ENCODE data around the gene DLGAP1. TPM values are rescaled to one million over a fixed set of nuclear protein-coding genes. Genes with fewer than 3 reads are reported as not detected.

Gene DLGAP1
- total and polyA plus RNA-seq, 10 of the 15 experiments (the other 5 are each of a cell fraction or from before 2014, with no cell fraction given) = 0.23 to 27.6 (median 1.9) TPM

DNA sequence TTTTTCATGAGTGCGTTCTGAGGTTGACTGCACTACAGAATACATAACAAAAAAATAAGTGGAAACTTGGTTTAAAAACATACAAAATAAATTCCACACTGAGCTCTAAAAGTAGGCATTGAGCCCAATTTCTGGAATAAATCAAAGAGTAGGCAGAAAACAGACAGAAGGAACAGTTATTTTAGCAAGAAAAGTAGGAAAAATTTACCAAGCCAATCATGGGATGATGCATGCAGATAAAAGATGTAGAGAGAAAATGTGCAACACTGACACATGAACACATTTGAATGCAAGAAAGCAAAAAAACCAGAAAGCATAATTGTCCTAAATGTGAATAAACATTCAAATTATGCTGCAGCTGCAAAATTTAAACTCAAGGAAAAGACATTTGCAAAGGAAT lies 308.3 kb downstream of the DLGAP1 start:
- Histone ChIP-seq H3K79me2 (ENCODE audit: control insufficient read depth, insufficient read depth, low read length) (no peaks in the 10 kb centered on the region), H3K27ac (ENCODE audit: control insufficient read depth, insufficient read depth) (no peak overlapping the region), H3K4me2 (ENCODE audit: control insufficient read depth, insufficient read depth) (no peak overlapping the region), H2AFZ (ENCODE audit: control insufficient read depth, low read depth, low read length) (no peak overlapping the region), H3K4me3 (no peak overlapping the region), H4K20me1 (ENCODE audit: control insufficient read depth, insufficient read depth) (no peaks in the 10 kb centered on the region), H3K36me3 (ENCODE audit: control insufficient read depth in 2 of 2, insufficient read depth in 2 of 2, low read length in 1 of 2) (no peaks in the 10 kb centered on the region; a peak in 1 of 4 replicates), H3K9me3 (replicated peaks; ENCODE audit: control insufficient read depth, insufficient read depth, low read length) (no peaks in the 10 kb centered on the region; the same call in 2 of the 3 replicates), H3K9ac (ENCODE audit: control insufficient read depth, insufficient read depth, low read length) (no peak overlapping the region), H3K27me3 (replicated peaks in 1 of 2; ENCODE audit: control insufficient read depth in 2 of 2, insufficient read depth in 2 of 2, low read length in 1 of 2) (no peaks in the 10 kb centered on the region), H3K4me1 (ENCODE audit: control insufficient read depth, insufficient read depth, low read length) (no peaks in the 10 kb centered on the region)
- 50% methylated on average over 1 of the region's 1 CpG for WGBS (ENCODE audit: insufficient coverage, insufficient replicate concordance, low lambda C conversion rate, missing lambda C conversion rate)
- no TSS peak for BruUV-seq (replicated peaks)
- ChIA-PET RAD21 (ENCODE audit: unreplicated experiment) (no interaction called here), SMC1A (ENCODE audit: uncharacterized antibody, unreplicated experiment) (interaction anchor here (1.1 to 1.7 kb wide), 3 partner anchors 9 to 302 kb away, joined by 3 to 7 read pairs (median 3); no protein-coding TSS in a partner anchor), CTCF (interaction anchor here (0.9 to 1.1 kb wide), 2 partner anchors 12 to 47 kb away, joined by 3 to 4 read pairs; no protein-coding TSS in a partner anchor), POLR2A (interaction anchor here (1.5 kb wide), 1 partner anchor 13 kb away, joined by 3 read pairs; no protein-coding TSS in a partner anchor)
- no peak for ATAC-seq
- in situ Hi-C loops (cut with MboI) = no loop called here
- FAIRE-seq = no peak
- intact Hi-C loops (cut with micrococcal nuclease; ENCODE audit: unreplicated experiment) = no loop called here
- no peak for DNase-seq (ENCODE audit: low read depth, low spot score)
- TF ChIP-seq, protein P1, sequence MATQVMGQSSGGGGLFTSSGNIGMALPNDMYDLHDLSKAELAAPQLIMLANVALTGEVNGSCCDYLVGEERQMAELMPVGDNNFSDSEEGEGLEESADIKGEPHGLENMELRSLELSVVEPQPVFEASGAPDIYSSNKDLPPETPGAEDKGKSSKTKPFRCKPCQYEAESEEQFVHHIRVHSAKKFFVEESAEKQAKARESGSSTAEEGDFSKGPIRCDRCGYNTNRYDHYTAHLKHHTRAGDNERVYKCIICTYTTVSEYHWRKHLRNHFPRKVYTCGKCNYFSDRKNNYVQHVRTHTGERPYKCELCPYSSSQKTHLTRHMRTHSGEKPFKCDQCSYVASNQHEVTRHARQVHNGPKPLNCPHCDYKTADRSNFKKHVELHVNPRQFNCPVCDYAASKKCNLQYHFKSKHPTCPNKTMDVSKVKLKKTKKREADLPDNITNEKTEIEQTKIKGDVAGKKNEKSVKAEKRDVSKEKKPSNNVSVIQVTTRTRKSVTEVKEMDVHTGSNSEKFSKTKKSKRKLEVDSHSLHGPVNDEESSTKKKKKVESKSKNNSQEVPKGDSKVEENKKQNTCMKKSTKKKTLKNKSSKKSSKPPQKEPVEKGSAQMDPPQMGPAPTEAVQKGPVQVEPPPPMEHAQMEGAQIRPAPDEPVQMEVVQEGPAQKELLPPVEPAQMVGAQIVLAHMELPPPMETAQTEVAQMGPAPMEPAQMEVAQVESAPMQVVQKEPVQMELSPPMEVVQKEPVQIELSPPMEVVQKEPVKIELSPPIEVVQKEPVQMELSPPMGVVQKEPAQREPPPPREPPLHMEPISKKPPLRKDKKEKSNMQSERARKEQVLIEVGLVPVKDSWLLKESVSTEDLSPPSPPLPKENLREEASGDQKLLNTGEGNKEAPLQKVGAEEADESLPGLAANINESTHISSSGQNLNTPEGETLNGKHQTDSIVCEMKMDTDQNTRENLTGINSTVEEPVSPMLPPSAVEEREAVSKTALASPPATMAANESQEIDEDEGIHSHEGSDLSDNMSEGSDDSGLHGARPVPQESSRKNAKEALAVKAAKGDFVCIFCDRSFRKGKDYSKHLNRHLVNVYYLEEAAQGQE (IDR thresholded peaks at IDR 0.05; ENCODE audit: low read depth, low read length) = no peak
- TF ChIP-seq CUX1 (IDR thresholded peaks at IDR 0.05; ENCODE audit: insufficient replicate concordance, low read depth, low read length) (no peak), MEF2B (IDR thresholded peaks at IDR 0.05; ENCODE audit: partially characterized antibody, poor library complexity, severe bottlenecking) (no peak), SRF (IDR thresholded peaks at IDR 0.05; ENCODE audit: low read depth in 2 of 2, low read length in 2 of 2) (no peak), WRNIP1 (IDR thresholded peaks at IDR 0.05; ENCODE audit: borderline replicate concordance, low read depth, low read length) (no peak), ZNF207 (IDR thresholded peaks at IDR 0.05; ENCODE audit: borderline replicate concordance) (no peak)
- TF ChIP-seq, protein P2, sequence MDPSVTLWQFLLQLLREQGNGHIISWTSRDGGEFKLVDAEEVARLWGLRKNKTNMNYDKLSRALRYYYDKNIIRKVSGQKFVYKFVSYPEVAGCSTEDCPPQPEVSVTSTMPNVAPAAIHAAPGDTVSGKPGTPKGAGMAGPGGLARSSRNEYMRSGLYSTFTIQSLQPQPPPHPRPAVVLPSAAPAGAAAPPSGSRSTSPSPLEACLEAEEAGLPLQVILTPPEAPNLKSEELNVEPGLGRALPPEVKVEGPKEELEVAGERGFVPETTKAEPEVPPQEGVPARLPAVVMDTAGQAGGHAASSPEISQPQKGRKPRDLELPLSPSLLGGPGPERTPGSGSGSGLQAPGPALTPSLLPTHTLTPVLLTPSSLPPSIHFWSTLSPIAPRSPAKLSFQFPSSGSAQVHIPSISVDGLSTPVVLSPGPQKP (IDR thresholded peaks at IDR 0.05; ENCODE audit: low read depth, low read length) = no peak
- TF ChIP-seq, protein P3, sequence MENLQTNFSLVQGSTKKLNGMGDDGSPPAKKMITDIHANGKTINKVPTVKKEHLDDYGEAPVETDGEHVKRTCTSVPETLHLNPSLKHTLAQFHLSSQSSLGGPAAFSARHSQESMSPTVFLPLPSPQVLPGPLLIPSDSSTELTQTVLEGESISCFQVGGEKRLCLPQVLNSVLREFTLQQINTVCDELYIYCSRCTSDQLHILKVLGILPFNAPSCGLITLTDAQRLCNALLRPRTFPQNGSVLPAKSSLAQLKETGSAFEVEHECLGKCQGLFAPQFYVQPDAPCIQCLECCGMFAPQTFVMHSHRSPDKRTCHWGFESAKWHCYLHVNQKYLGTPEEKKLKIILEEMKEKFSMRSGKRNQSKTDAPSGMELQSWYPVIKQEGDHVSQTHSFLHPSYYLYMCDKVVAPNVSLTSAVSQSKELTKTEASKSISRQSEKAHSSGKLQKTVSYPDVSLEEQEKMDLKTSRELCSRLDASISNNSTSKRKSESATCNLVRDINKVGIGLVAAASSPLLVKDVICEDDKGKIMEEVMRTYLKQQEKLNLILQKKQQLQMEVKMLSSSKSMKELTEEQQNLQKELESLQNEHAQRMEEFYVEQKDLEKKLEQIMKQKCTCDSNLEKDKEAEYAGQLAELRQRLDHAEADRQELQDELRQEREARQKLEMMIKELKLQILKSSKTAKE (IDR thresholded peaks at IDR 0.05; ENCODE audit: low read depth, poor library complexity, severe bottlenecking) = no peak
- TF ChIP-seq, protein P4, sequence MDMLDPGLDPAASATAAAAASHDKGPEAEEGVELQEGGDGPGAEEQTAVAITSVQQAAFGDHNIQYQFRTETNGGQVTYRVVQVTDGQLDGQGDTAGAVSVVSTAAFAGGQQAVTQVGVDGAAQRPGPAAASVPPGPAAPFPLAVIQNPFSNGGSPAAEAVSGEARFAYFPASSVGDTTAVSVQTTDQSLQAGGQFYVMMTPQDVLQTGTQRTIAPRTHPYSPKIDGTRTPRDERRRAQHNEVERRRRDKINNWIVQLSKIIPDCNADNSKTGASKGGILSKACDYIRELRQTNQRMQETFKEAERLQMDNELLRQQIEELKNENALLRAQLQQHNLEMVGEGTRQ (IDR thresholded peaks at IDR 0.05; ENCODE audit: borderline replicate concordance, low read depth, low read length) = no peak
